Nephron progenitor cell (in vitro differentiated cells): Measurements from ENCODE around the gene SYT12.

Experiments used
- DNase-seq: peaks from one replicate; pipeline ENCODE4 v3.0.0; 2021
- H3K27ac Mint-ChIP-seq: 2 replicates; pipeline ENCODE4 v1.8.0; 2021; ENCODE audit warnings: mild to moderate bottlenecking, moderate library complexity, mixed read lengths
- H3K27me3 Mint-ChIP-seq: 2 replicates; pipeline ENCODE4 v1.8.0; 2021; ENCODE audit warnings: mild to moderate bottlenecking, low read depth, mixed read lengths; ENCODE audit not compliant: poor library complexity
- H3K36me3 Mint-ChIP-seq: 2 replicates; pipeline ENCODE4 v1.8.0; 2021; ENCODE audit warnings: low read depth, mixed read lengths
- H3K4me1 Mint-ChIP-seq: 2 replicates; pipeline ENCODE4 v1.8.0; 2021; ENCODE audit warnings: mixed read lengths
- H3K4me3 Mint-ChIP-seq: 2 replicates; pipeline ENCODE4 v1.8.0; 2021; ENCODE audit warnings: mild to moderate bottlenecking, moderate library complexity, mixed read lengths
- H3K9me3 Mint-ChIP-seq: 2 replicates; pipeline ENCODE4 v1.8.0; 2021; ENCODE audit warnings: mild to moderate bottlenecking, moderate library complexity, mixed read lengths
- CTCF ChIP-seq: fragments of 200-600 bp; sonication (generic); IDR thresholded peaks from 2 replicates; pipeline ENCODE4 v1.5.0; 2021; ENCODE audit warnings: antibody characterized with exemption

The SYT12 gene

GRCh38 chr11:67040147-67040546 lies 17.2 kb downstream of the SYT12 start:
- TF ChIP-seq CTCF: no peak
- Mint-ChIP-seq H3K4me3 (no peak overlapping the region), H3K9me3 (no peaks in the 10 kb centered on the region), H3K27ac (peak overlapping the region; percentile 64), H3K27me3 (peaks cover 11% of the 10 kb centered on the region), H3K4me1 (peaks cover 29% of the 10 kb centered on the region), H3K36me3 (no peaks in the 10 kb centered on the region)
- no peak for DNase-seq

- peaks cover 16% of the 10 kb centered on the region for H3K27me3 Mint-ChIP-seq
- no peak overlapping the region for H3K4me3 Mint-ChIP-seq
- H3K4me1 Mint-ChIP-seq: peaks cover 28% of the 10 kb centered on the region
- H3K36me3 Mint-ChIP-seq: no peaks in the 10 kb centered on the region
- H3K27ac Mint-ChIP-seq: no peak overlapping the region
- no peak for DNase-seq
- no peak for TF ChIP-seq CTCF
- no peaks in the 10 kb centered on the region for H3K9me3 Mint-ChIP-seq
These were observed 18.7 kb downstream of the SYT12 start for GRCh38 chr11:67041602-67042001.

GRCh38 chr11:67043572-67044349 lies 20.8 kb downstream of the SYT12 start:
- H3K27me3 Mint-ChIP-seq: peaks cover 16% of the 10 kb centered on the region
- peaks cover 28% of the 10 kb centered on the region for H3K4me1 Mint-ChIP-seq

GRCh38 chr11:67044496-67044895 lies 21.6 kb downstream of the SYT12 start:
- H3K27me3 Mint-ChIP-seq: peaks cover 19% of the 10 kb centered on the region
- DNase-seq: no peak
- no peak overlapping the region for H3K27ac Mint-ChIP-seq
- TF ChIP-seq CTCF: no peak
- H3K9me3 Mint-ChIP-seq: no peaks in the 10 kb centered on the region
- H3K36me3 Mint-ChIP-seq: no peaks in the 10 kb centered on the region
- H3K4me3 Mint-ChIP-seq: no peak overlapping the region
- H3K4me1 Mint-ChIP-seq: peaks cover 35% of the 10 kb centered on the region

More at GRCh38 chr11:67043572-67044349, 20.8 kb downstream of the SYT12 start:
- no peaks in the 10 kb centered on the region for H3K36me3 Mint-ChIP-seq
- H3K27ac Mint-ChIP-seq: peak overlapping the region; percentile 60
- TF ChIP-seq CTCF: no peak
- no peaks in the 10 kb centered on the region for H3K9me3 Mint-ChIP-seq
- DNase-seq: no peak
- H3K4me3 Mint-ChIP-seq: no peak overlapping the region

GRCh38 chr11:67045314-67045713 lies 22.4 kb downstream of the SYT12 start:
- Mint-ChIP-seq H3K36me3 (no peaks in the 10 kb centered on the region), H3K4me3 (no peak overlapping the region), H3K27me3 (peaks cover 23% of the 10 kb centered on the region), H3K27ac (no peak overlapping the region), H3K9me3 (no peaks in the 10 kb centered on the region), H3K4me1 (peaks cover 41% of the 10 kb centered on the region)
- no peak for DNase-seq
- TF ChIP-seq CTCF: no peak
